Neural crest cell (in vitro differentiated cells): ENCODE results near the gene LMNTD1. TPM values are rescaled to one million over a fixed set of nuclear protein-coding genes. Genes with fewer than 3 reads are reported as not detected.

Source experiments
- DNase-seq: peaks from one replicate; pipeline ENCODE4 v3.0.0; 2021; ENCODE audit warnings: low read depth, mixed read lengths, low spot score
- H3K27ac Mint-ChIP-seq: one replicate; pipeline ENCODE4 v1.8.0; 2021; ENCODE audit warnings: mild to moderate bottlenecking, mixed read lengths; ENCODE audit not compliant: unreplicated experiment
- H3K27me3 Mint-ChIP-seq: 2 replicates; pipeline ENCODE4 v1.8.0; 2021; ENCODE audit warnings: low read depth, mild to moderate bottlenecking, mixed read lengths
- H3K36me3 Mint-ChIP-seq: 2 replicates; pipeline ENCODE4 v1.8.0; 2021; ENCODE audit warnings: low read depth, mild to moderate bottlenecking, mixed read lengths
- H3K4me1 Mint-ChIP-seq: 2 replicates; pipeline ENCODE4 v1.8.0; 2021; ENCODE audit warnings: mixed read lengths
- H3K4me3 Mint-ChIP-seq: one replicate; pipeline ENCODE4 v1.8.0; 2021; ENCODE audit warnings: mild to moderate bottlenecking, mixed read lengths
- H3K9me3 Mint-ChIP-seq: 2 replicates; pipeline ENCODE4 v1.8.0; 2021; ENCODE audit warnings: mixed read lengths
- CTCF ChIP-seq: fragments of 200-600 bp; sonication (generic); conservative IDR thresholded peaks from 2 replicates; pipeline ENCODE4 v1.5.0; 2021; ENCODE audit warnings: antibody characterized with exemption, mild to moderate bottlenecking
- total RNA-seq: library from RNA; stranded (reverse); gene quantifications from 2 replicates; pipeline ENCODE4 v1.2.1, GENCODE V29; 2021

LMNTD1 gene
- total RNA-seq, 1 donor from 2014 or later = not detected

GRCh38 chr12:25463521-25463920 lies 89.6 kb downstream of the LMNTD1 start:
- H3K4me3 Mint-ChIP-seq = no peak overlapping the region
- H3K36me3 Mint-ChIP-seq = peaks cover 3% of the 10 kb centered on the region
- H3K9me3 Mint-ChIP-seq = no peaks in the 10 kb centered on the region
- H3K27ac Mint-ChIP-seq = no peak overlapping the region
- no peak for TF ChIP-seq CTCF
- no peaks in the 10 kb centered on the region for H3K4me1 Mint-ChIP-seq
- H3K27me3 Mint-ChIP-seq = no peaks in the 10 kb centered on the region
- DNase-seq = no peak

- peaks cover 3% of the 10 kb centered on the region for H3K36me3 Mint-ChIP-seq
- H3K4me3 Mint-ChIP-seq = no peak overlapping the region
- H3K4me1 Mint-ChIP-seq = no peaks in the 10 kb centered on the region
- peak overlapping the region; percentile 39 for H3K27ac Mint-ChIP-seq
- H3K9me3 Mint-ChIP-seq = no peaks in the 10 kb centered on the region
- H3K27me3 Mint-ChIP-seq = no peaks in the 10 kb centered on the region
- TF ChIP-seq CTCF = no peak
- DNase-seq = no peak
Observed at GRCh38 chr12:25463005-25463404, 90.1 kb downstream of the LMNTD1 start.

- DNase-seq = no peak
- Mint-ChIP-seq H3K27ac (no peak overlapping the region), H3K9me3 (peaks cover 3% of the 10 kb centered on the region), H3K4me1 (no peaks in the 10 kb centered on the region), H3K27me3 (no peaks in the 10 kb centered on the region), H3K4me3 (no peak overlapping the region), H3K36me3 (no peaks in the 10 kb centered on the region)
- TF ChIP-seq CTCF = no peak
Observed at GRCh38 chr12:25459541-25459951, 93.5 kb downstream of the LMNTD1 start.

GRCh38 chr12:25458047-25458552 lies 95.0 kb downstream of the LMNTD1 start:
- Mint-ChIP-seq H3K4me3 (no peak overlapping the region), H3K36me3 (no peaks in the 10 kb centered on the region), H3K4me1 (no peaks in the 10 kb centered on the region), H3K27ac (no peak overlapping the region), H3K27me3 (no peaks in the 10 kb centered on the region), H3K9me3 (peaks cover 3% of the 10 kb centered on the region)
- no peak for TF ChIP-seq CTCF
- DNase-seq = no peak

GRCh38 chr12:25456474-25456873 lies 96.6 kb downstream of the LMNTD1 start:
- no peak for TF ChIP-seq CTCF
- no peaks in the 10 kb centered on the region for H3K4me1 Mint-ChIP-seq

More at GRCh38 chr12:25456474-25456873, 96.6 kb downstream of the LMNTD1 start:
- no peaks in the 10 kb centered on the region for H3K27me3 Mint-ChIP-seq
- no peak overlapping the region for H3K4me3 Mint-ChIP-seq
- no peak for DNase-seq
- no peaks in the 10 kb centered on the region for H3K36me3 Mint-ChIP-seq
- H3K27ac Mint-ChIP-seq = no peak overlapping the region
- H3K9me3 Mint-ChIP-seq = peaks cover 3% of the 10 kb centered on the region
